KG1 (cell line): ENCODE results near the gene RPRD1A.
"Not testable (repeated sequence)": the region's sequence is repeated elsewhere in the genome, so short reads cannot be mapped to it uniquely, and the experiment has no call there.

ENCODE experiments used
- DNase-seq: peaks from one replicate; lab custom pipeline; 2025; lab: John Stamatoyannopoulos, UW

RPRD1A gene

DNA sequence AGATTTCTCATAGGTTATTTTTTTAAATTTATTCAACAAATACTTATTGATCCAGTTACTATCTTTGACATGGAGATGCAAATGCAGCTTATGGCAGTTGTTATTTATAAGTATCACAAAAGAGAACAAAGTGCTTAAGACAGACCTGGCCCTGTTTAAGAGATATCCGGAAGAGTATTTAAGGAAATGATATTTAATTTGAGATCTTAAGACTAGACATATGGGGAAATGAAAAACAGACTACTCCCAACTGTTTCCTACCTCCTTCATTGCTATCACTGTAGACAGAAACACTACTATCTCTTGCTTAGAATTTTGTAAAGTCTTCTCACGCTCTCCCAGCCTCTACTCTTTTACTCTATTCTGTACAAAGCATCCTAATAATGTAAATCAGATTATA is 36.0 kb downstream of the RPRD1A start:
- DNase-seq, result no peak

DNA sequence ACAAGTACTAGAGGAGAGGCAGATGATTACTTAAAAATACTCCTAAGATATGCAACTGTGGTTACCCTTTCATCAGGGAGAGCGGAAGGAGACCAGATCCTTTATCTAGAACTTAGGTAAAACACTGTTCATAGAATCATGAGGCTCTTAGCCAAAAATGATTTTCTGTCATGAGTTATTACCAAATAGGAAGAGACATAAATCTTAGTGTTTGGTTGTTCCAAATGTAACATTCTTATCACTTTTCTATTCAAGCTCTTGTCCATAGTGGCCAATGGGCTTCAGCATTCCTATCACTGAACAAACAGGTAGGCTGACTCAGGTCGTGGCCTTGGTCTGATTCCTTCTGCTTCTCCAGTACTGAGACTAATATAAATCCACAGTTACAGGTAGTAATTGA is 38.5 kb downstream of the RPRD1A start:
- DNase-seq, result no peak

DNA sequence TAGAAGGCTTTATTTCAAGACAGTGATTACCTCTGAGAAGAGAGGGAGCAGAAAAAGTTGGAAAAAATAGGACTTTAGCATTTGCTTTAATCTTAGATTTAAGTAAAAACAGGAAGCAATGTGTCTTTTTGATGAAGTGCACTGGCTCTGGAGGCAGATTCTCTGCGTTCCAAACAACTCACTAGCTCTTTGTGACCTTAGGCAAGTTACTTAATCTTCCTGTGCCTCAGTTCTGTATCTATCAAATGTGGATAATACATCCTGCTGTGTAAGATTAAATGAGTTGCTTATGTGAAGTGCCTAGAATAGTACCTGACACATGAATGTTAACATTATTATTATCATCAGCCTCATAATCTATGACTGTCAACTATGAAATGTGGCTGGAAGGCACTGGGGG is 42.3 kb downstream of the RPRD1A start:
- DNase-seq, result no peak

DNA sequence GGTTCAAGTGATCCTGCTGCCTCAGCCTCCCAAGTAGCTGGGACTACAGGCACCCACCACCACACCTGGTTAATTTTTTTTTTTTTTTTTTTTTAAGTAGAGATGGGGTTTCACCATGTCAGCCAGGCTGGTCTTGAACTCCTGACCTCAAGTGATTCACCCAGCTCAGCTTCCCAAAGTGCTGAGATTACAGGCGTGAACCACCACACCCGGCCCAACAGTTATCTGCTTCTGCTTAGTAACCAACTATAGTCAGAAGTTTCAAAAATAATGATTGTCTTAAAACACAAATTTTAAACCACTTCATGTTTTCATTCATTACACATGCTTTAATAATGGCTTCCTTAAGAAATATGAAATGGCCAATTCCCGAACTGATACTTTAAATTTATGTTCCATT is 43.1 kb downstream of the RPRD1A start:
- not testable (repeated sequence) for DNase-seq

DNA sequence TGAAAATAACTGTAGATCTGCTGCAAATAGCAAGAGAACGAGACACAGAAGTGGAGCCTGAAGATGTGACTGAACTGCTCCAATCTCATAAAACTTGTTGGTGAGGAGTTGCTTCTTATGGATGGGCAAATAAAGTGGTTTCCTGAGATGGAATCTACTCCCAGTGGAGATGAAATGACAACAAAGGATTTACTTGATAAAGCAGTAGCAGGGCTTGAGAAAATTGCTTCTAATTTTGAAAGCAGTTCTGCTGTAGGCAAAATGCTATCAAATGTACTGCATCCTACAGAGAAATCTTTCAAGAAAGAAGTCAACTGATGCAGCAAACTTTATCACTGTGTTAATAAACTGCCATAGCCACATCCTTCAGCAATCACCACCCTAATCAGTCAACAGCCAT is 44.0 kb downstream of the RPRD1A start:
- DNase-seq, result no peak

DNA sequence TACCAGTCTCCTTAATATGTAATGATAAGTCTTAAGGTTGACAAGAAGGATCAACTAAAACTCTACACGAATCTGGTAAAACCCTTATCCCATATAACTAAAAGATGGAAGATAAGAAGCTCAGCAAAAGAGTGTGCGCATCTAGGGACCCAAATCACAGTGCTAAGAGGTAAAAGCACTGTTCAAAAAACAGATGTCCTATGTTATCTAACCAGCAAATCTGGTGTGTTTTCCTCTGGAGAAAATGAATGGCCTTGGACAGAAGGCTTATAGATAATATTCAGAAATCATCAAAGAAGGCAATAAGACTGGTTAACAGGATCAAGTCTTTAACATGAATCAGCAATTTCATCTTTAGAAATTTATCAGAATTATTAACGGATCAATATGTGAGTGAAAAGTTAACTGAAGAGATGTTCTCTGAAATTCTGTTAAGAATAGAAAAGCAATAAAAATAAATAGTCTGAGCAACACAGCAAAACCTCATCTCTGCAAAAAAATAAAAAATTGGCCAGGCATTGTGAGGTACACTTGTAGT is 47.1 kb downstream of the RPRD1A start:
- DNase-seq, result no peak

DNA sequence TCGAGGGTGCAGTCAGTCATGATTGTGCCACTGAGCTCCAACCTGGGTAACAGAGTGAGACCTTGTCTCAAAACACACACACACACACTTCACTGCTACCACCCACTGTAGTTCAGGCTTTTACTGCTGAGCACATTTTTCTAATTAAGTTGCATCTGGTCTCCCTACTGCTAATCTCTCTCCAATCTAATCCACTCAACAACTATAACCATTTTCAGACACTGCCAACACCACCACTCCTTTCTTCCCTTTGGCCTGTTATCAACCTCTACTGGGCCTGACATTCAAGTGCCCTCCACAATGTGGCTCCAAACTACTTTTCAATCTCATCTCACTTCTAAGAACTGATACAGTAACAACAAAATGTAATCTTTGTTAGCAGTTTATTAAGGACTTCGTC is 50.1 kb downstream of the RPRD1A start:
- no peak for DNase-seq

DNA sequence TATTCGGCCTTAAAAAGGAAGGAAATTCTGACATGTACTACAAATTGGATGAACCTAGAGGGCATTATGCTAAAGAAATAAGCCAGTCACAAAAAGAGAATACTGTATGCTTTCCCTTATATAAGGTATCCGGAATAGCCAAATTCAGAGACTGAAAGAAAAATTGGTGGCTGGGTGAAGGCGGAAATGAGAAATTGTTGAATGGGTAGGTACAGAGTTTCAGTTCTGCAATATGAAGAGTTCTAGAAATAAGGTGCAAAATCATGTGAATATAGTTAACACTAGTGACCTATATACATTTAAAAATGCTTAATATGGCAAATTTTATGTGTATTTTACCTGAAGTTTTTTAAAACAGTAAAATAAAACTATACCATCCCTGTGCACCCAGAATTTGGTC is 51.7 kb downstream of the RPRD1A start:
- no peak for DNase-seq

DNA sequence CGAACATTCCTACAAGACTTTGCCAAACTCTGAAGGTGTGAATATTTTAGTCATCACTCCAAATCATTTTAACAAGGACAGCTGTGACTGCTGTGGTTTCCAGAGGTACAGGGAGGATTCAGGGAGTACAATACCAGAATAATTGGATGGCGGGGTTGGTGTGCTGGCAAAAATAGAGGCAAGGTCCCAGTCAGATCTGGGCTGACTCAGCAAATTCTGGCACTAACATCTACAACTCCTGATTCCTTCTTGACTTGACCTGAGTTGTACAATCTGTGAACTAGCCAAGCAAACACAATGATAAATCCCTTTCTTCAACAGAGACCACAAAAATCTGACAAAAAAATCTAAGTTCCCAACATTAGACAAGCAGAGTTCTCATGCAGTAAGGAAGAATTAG is 54.5 kb downstream of the RPRD1A start:
- no peak for DNase-seq

DNA sequence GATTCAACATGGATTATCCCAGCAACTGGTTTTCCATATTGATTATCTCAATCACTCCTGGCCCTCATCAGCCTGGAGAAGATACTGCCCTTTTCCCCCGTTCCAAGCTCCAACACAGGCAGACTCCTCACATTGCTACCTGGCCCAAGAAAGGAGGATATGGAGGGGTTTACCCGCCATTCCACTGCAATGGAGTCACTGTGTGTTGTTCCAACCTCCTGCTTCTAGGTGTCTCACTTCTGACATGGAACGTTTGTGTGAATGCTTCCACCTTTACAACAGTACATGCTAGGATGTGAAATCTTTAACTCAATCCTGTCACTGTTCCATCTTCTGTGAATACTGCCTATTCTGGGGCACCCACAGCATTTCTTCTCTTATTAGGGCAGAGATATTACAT is 58.1 kb downstream of the RPRD1A start:
- DNase-seq, result no peak

DNA sequence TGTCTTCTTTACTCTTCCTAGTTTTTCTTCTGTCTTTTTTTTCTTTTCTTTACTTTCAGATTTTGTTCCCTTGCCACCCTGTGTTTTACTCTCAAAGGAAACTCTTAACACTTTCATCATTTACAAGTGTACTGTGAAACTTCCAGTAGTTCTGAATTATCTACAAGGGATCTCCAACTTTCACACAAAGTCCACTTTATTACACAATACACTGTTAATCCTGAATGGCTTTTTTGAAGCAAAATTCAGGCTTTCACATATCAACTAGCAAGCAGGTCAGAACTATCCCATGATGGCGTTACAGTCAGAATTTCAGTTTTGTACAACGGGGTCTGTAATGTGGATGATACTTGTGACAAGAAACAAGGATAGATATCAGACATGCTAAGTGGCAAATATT is 60.4 kb downstream of the RPRD1A start:
- no peak for DNase-seq

DNA sequence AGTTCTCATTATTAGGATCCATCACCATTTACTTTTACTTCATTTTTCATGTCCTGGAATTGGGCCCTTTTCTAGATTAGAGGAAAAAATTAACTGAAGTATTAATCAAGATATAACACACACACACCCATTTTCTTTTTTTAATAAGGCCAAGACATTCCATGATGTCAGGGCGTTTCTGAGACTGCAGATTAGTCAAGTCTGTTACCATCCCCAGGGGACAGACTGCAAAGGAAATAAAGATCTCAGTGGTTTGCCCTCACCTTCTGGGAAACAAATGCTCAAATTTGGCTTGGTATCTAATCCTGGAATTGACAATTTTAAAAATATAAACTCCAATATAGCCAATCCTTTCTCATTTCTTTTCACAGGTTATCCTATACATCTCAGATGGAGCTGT is 67.4 kb downstream of the RPRD1A start:
- DNase-seq, result no peak

DNA sequence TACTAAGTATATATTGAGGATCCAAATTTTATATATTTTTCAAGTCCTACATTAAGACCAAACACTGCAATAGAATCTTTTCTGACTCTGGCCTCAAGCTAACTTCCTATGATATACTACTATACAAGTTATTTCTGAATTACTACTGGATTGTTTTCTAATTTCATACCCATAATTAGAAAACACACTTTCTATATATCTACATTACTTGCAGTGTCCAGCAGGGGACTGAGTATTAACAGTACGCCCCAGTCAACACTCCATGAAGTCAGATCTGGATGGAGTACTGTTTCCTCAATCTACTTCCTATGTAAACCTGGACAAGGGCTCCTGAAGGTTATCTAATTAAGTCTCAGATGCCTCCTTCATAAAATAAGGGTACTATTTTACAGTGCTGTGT is 68.4 kb downstream of the RPRD1A start:
- DNase-seq, result no peak

DNA sequence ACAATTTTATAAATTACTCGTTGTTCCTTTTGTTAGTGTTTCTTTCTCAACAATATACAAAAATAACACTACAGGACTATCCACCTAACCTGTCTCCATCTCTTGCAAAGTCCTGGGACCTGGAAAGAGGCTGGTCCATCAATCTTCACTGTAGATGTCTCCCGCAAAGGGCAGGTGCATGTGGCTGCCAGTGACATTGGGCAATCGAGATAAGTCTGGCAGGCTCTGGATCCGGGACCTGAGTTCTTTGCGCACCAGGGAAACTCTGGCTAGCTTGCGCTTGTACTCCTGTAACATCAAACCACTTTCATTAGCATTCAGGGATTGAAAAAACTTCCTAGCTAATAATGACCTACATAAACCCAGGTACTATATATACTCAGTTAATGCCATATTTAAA is 74.3 kb downstream of the RPRD1A start:
- DNase-seq, result no peak

DNA sequence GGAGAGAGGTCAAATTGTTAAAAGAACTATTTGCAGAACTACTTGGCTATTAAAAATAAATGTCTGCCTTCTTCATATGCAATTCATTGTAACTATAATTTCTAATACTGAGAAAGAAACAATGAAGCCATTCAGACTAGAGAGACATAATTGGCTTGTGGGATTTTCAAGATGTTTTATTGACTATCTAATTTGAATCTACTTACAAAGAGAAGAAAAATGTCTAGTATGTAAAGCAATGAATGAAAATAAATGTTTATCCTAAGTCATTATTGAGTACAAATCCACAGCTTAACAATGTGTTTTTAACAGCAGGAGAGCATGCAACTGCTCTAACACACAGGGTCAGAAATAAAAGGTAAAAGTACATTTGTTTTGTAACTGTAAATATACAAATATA is 75.7 kb downstream of the RPRD1A start:
- no peak for DNase-seq

DNA sequence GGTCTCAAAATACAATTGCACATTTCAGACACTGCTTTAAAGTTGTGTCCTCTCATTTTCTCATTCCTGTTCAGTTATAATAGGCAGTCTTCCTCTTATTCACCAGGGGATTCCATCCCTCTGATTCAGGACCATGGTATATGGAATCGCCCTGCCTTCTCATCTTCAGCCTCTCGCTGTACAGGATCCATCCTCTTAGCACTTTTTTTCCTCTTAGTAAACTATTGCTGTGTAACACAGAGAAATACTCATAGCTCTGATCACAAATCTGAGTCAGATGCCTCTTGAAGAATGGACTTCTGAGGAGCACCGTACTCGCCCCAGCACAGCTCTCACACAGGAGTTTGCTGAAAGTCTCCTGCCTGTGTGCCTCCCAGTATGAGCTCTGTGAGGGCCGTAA is 83.5 kb downstream of the RPRD1A start:
- DNase-seq, result no peak

DNA sequence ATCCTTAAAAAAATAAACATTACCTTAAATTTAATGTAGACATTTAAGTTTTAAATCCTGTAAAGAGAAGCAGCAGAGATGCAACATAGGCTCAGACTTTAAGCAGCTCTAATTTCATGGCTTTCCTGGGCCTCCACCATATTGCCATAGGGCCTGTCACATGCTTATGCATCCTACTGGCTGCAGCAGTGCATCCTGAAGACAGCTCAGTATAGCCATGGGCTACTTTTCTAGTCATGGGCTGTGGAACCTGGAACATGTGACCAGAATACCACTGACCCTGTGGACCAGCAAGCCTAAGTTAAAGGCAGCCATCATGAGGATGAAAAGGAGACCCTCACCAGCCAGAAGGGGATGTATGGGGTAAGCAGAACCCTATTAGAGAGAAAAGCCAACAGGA is 84.2 kb downstream of the RPRD1A start:
- no peak for DNase-seq

DNA sequence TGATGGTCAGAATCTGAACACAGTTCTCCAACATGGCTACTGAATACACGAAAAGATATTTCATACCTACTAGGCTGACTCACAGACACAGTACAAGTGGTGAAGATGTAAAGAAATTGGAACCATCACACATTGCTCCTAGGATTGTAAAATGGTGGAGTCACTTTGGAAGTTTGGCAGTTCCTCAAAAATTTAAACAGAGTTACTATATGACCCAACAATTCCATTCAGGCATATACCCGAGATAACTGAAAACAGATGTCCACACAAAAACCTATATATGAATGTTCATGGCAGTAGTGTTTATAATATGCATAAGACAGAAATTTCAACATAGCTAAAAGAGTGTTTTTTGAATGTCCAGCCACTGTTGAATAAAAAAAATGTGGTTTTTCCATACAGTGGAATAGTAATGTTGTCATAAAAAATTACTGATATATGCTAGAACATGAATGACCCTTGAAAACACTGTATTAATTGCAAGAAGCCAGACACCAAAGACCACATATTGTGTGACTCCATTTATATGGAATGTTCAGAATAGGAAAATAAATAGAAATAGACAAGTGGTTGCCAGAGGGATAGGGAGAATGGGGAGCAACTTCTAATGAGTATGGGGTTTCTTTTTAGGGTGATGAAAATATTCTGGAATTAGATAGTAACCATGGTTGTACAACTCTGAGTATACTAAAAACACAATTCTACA is 84.8 kb downstream of the RPRD1A start:
- DNase-seq, result no peak

DNA sequence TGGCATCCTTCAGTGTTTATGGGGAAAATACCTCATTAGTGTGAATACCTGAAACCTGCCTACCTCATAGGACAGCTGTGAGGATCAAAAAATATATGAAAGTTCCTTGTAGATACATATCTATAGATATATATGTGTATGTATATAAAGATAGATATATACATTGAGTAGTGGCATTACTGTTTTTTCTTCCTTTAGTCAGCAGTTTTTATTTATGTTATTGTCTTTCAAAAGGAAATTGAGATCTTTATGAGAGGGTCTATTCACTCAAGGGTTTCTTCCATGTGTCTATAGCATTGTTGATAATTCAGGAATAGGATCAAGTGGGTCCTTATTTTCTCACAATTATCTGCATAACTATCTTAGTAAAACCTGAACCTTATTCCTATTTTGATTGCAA is 88.2 kb downstream of the RPRD1A start:
- no peak for DNase-seq

DNA sequence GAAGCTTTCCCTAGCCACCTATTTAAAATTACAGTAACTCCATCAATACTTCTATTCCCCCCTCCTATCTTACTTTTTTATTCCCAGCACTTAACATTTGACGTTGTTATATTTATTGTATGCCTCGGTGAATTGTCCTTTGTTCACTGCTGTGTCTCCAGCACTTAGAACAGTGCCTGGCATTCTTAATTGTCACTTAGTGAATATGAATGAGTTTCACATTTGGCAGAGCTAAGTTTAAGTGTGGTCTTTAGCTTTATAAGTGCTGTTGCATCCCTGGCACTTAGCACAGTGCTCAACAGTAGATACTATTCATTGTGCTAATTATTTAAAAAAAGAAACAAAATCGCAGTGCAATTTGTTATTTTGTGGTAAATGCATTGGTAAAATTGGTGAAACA is 93.2 kb downstream of the RPRD1A start:
- no peak for DNase-seq

DNA sequence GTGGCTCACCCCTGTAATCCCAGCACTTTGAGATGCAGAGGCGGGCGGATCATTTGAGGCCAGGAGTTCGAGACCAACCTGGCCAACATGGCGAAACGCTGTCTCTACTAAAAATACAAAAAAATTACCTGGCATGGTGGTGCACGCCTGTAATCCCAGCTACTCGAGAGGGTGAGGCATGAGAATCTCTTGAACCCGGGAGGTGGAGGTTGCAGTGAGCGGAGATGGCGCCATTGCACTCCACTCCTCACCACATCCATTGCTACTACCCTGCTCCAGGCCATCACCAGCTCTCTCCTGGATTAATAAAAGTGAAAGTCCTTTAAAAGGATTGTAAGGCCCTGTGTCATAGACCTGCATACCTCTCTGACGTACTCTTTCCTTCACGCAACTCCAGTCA is 93.7 kb downstream of the RPRD1A start:
- DNase-seq, result no peak

DNA sequence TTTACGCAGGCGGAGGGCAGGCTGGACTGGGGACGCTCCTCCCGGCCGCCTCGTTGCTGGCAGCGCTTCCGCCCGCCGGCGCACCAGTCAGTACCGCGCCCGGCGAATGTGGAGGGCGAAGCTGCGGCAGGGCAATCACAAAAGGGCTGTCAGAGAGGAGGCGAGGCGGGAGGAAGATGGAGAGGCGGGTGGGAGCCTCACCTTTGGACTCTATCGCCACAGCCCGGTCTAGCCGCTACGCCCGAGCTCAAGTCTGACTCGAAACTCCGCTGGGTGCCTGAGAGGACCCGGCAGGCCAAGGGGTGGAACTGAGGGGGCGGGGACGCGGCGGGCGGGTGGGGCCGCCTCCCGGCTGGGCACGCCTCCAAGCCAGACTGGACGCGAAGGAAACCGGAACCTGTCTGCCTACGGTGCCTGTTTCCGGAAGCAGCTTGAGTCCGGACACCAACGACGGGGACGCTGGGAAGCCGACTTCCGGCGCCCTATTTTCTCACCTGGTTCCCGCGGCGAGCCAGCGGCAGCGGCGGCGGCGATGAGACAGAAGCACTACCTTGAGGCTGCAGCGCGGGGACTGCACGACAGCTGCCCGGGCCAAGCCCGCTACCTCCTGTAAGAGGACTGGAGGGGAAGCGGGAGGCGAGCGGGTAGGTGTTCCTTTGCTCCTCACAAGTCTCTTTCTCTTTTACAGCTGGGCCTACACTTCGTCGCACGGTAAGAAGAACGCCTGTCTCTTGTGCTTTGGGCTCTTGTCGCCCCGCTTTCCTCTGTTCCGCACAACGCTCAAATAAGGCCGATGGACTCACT is 95.0 kb downstream of the RPRD1A start, which contains the start of gene RMP24:
RMP24 (plus strand) TSS at position 483 of the 804 bp plus-strand sequence.
- DNase-seq, result peak; percentile 85

DNA sequence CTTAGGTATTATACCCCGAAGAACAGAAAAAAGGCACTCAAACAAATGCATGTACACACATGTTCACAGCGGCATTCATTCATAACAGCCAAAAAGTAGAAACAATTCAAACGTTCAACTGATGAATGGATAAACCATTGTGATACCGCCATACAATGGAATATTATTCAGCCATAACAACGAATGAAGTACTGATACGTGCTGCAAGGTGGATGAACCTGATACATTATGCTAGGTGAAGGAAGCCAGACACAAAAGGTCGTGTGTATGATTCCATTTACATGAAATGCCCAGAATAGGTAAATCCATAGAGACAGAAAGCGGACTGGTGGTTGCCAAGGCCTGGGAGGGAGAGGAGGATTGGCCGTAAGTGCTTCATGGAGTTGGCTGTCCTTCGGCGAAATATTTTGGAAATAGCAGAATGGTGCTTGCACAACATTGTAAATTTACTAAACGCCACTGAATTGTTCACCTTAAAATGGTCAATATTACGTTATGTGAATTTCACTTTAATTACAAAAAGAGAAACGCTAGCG is 95.6 kb downstream of the RPRD1A start:
- peak; percentile 82 for DNase-seq
